Activated T-helper 2 cell treated with anti-CD3 and anti-CD28 coated beads, Interferon-gamma antibody, Interleukin-2, Interleukin-4, amounts not matched to agents 10 μg/mL and 5 μg/mL and 100 μg/mL, durations not matched to agents 14 hours and 24 hours and 36 hours (primary cell): ENCODE results near the gene CLNK. TPM values are rescaled to one million over a fixed set of nuclear protein-coding genes. Genes with fewer than 3 reads are reported as not detected.
"Not testable (repeated sequence)": the region's sequence is repeated elsewhere in the genome, so short reads cannot be mapped to it uniquely, and the experiment has no call there.

Source experiments
- DNase-seq: peaks from one replicate; pipeline ENCODE4 v3.0.0; 2021; ENCODE audit warnings: low spot score
- H3K27ac Mint-ChIP-seq: one replicate; pipeline ENCODE4 v1.8.0; 2021; ENCODE audit warnings: mixed read lengths
- H3K27me3 Mint-ChIP-seq: one replicate; pipeline ENCODE4 v1.8.0; 2021; ENCODE audit warnings: low read depth, mixed read lengths
- H3K36me3 Mint-ChIP-seq: one replicate; pipeline ENCODE4 v1.8.0; 2021; ENCODE audit warnings: low read depth, mixed read lengths
- H3K4me1 Mint-ChIP-seq: one replicate; pipeline ENCODE4 v1.8.0; 2021; ENCODE audit warnings: low read depth, mixed read lengths
- H3K4me3 Mint-ChIP-seq: one replicate; pipeline ENCODE4 v1.8.0; 2021; ENCODE audit warnings: low read depth, mild to moderate bottlenecking, moderate library complexity, mixed read lengths
- H3K9me3 Mint-ChIP-seq: one replicate; pipeline ENCODE4 v1.8.0; 2021; ENCODE audit warnings: mixed read lengths
- intact Hi-C: fragments of 100-400 bp; cut with micrococcal nuclease; formaldehyde crosslinking; loops from one replicate; pipeline ENCODE4 v1.15.1; 2023
- total RNA-seq: library from RNA; stranded (reverse); gene quantifications from 2 replicates; pipeline ENCODE4 v1.2.3, GENCODE V29; 2022

Gene CLNK
- total RNA-seq, 1 donor from 2014 or later: 0.89 TPM

- no peak overlapping the region for H3K4me3 Mint-ChIP-seq
- intact Hi-C loops: no loop called here
- DNase-seq: no peak
- no peaks in the 10 kb centered on the region for H3K9me3 Mint-ChIP-seq
- H3K27ac Mint-ChIP-seq: no peak overlapping the region
- H3K36me3 Mint-ChIP-seq: no peaks in the 10 kb centered on the region
- H3K27me3 Mint-ChIP-seq: peaks cover 10% of the 10 kb centered on the region
- H3K4me1 Mint-ChIP-seq: peaks cover 12% of the 10 kb centered on the region
These were observed 65.3 kb downstream of the CLNK start for GRCh38 chr4:10619220-10619619.

GRCh38 chr4:10614926-10615325, 69.6 kb downstream of the CLNK start:
- H3K4me1 Mint-ChIP-seq, H3K9me3 Mint-ChIP-seq, intact Hi-C loops, H3K4me3 Mint-ChIP-seq, H3K36me3 Mint-ChIP-seq, H3K27ac Mint-ChIP-seq, DNase-seq: not testable (repeated sequence)
- peaks cover 11% of the 10 kb centered on the region for H3K27me3 Mint-ChIP-seq

GRCh38 chr4:10613926-10614478, 70.6 kb downstream of the CLNK start:
- Mint-ChIP-seq H3K4me3 (no peak overlapping the region), H3K4me1 (peaks cover under 1% of the 10 kb centered on the region), H3K9me3 (no peaks in the 10 kb centered on the region), H3K36me3 (no peaks in the 10 kb centered on the region), H3K27me3 (peaks cover 11% of the 10 kb centered on the region), H3K27ac (no peak overlapping the region)
- no peak for DNase-seq
- intact Hi-C loops: no loop called here

- DNase-seq: no peak
- Mint-ChIP-seq H3K36me3 (no peaks in the 10 kb centered on the region), H3K4me3 (no peak overlapping the region), H3K27me3 (peaks cover 11% of the 10 kb centered on the region), H3K4me1 (no peaks in the 10 kb centered on the region), H3K9me3 (no peaks in the 10 kb centered on the region), H3K27ac (no peak overlapping the region)
- intact Hi-C loops: no loop called here
These were observed 72.1 kb downstream of the CLNK start for GRCh38 chr4:10612476-10612875.

GRCh38 chr4:10611673-10612072, 72.9 kb downstream of the CLNK start:
- no peak for DNase-seq
- intact Hi-C loops: no loop called here
- Mint-ChIP-seq H3K4me3 (no peak overlapping the region), H3K27me3 (peaks cover 11% of the 10 kb centered on the region), H3K4me1 (no peaks in the 10 kb centered on the region), H3K9me3 (no peaks in the 10 kb centered on the region), H3K36me3 (no peaks in the 10 kb centered on the region), H3K27ac (no peak overlapping the region)

- H3K4me3 Mint-ChIP-seq: no peak overlapping the region
- no peaks in the 10 kb centered on the region for H3K4me1 Mint-ChIP-seq
- DNase-seq: no peak
- peaks cover 2% of the 10 kb centered on the region for H3K27me3 Mint-ChIP-seq
- H3K27ac Mint-ChIP-seq: no peak overlapping the region
- intact Hi-C loops: no loop called here
- H3K9me3 Mint-ChIP-seq: no peaks in the 10 kb centered on the region
- H3K36me3 Mint-ChIP-seq: no peaks in the 10 kb centered on the region
These were observed 75.9 kb downstream of the CLNK start for GRCh38 chr4:10608501-10609219.

GRCh38 chr4:10607206-10607605, 77.4 kb downstream of the CLNK start:
- Mint-ChIP-seq H3K4me3 (no peak overlapping the region), H3K4me1 (no peaks in the 10 kb centered on the region), H3K27ac (no peak overlapping the region), H3K9me3 (no peaks in the 10 kb centered on the region), H3K36me3 (no peaks in the 10 kb centered on the region), H3K27me3 (peaks cover under 1% of the 10 kb centered on the region)
- no peak for DNase-seq
- intact Hi-C loops: no loop called here

- no peak overlapping the region for H3K4me3 Mint-ChIP-seq
- no peaks in the 10 kb centered on the region for H3K4me1 Mint-ChIP-seq
- H3K27ac Mint-ChIP-seq: no peak overlapping the region
- H3K27me3 Mint-ChIP-seq: peaks cover 4% of the 10 kb centered on the region
- H3K36me3 Mint-ChIP-seq: no peaks in the 10 kb centered on the region
- no peak for DNase-seq
- H3K9me3 Mint-ChIP-seq: no peaks in the 10 kb centered on the region
- intact Hi-C loops: no loop called here
These were observed 77.9 kb downstream of the CLNK start for GRCh38 chr4:10606483-10607155.

GRCh38 chr4:10605746-10606482, 78.7 kb downstream of the CLNK start:
- no peak for DNase-seq
- peaks cover 4% of the 10 kb centered on the region for H3K27me3 Mint-ChIP-seq
- H3K4me3 Mint-ChIP-seq: no peak overlapping the region
- no peaks in the 10 kb centered on the region for H3K36me3 Mint-ChIP-seq
- H3K9me3 Mint-ChIP-seq: no peaks in the 10 kb centered on the region
- no peak overlapping the region for H3K27ac Mint-ChIP-seq
- intact Hi-C loops: no loop called here
- no peaks in the 10 kb centered on the region for H3K4me1 Mint-ChIP-seq

GRCh38 chr4:10605031-10605430, 79.5 kb downstream of the CLNK start:
- no peaks in the 10 kb centered on the region for H3K36me3 Mint-ChIP-seq
- H3K4me1 Mint-ChIP-seq: no peaks in the 10 kb centered on the region
- no peaks in the 10 kb centered on the region for H3K9me3 Mint-ChIP-seq
- DNase-seq: no peak
- intact Hi-C loops: no loop called here
- H3K27ac Mint-ChIP-seq: no peak overlapping the region
- H3K27me3 Mint-ChIP-seq: peaks cover 5% of the 10 kb centered on the region
- H3K4me3 Mint-ChIP-seq: no peak overlapping the region

GRCh38 chr4:10599574-10599973, 85.0 kb downstream of the CLNK start:
- Mint-ChIP-seq H3K9me3 (no peaks in the 10 kb centered on the region), H3K27ac (no peak overlapping the region), H3K4me3 (no peak overlapping the region), H3K27me3 (peaks cover 11% of the 10 kb centered on the region), H3K36me3 (no peaks in the 10 kb centered on the region), H3K4me1 (no peaks in the 10 kb centered on the region)
- no peak for DNase-seq
- intact Hi-C loops: no loop called here

GRCh38 chr4:10598829-10599228, 85.7 kb downstream of the CLNK start:
- H3K36me3 Mint-ChIP-seq: no peaks in the 10 kb centered on the region
- no peak for DNase-seq
- H3K9me3 Mint-ChIP-seq: no peaks in the 10 kb centered on the region
- H3K4me3 Mint-ChIP-seq: no peak overlapping the region
- H3K27ac Mint-ChIP-seq: no peak overlapping the region
- H3K27me3 Mint-ChIP-seq: peaks cover 11% of the 10 kb centered on the region
- intact Hi-C loops: no loop called here
- H3K4me1 Mint-ChIP-seq: no peaks in the 10 kb centered on the region
